Urothelium cell line (cell line): ENCODE results near the gene RNF41.

Source experiments
- DNase-seq: peaks from one replicate; pipeline ENCODE4 v3.0.0; 2011; ENCODE audit warnings: low spot score, mixed read lengths
- FAIRE-seq: peaks from 2 replicates; lab custom pipeline; 2011; peaks lifted over from hg19 to GRCh38; lab: Jason Lieb, UNC

RNF41 gene

GRCh38 chr12:56155256-56155845 lies 66.4 kb downstream of the RNF41 start:
- FAIRE-seq (no peak), DNase-seq (no peak)

- no peak for DNase-seq
- no peak for FAIRE-seq
Measured at GRCh38 chr12:56154818-56155217, 66.9 kb downstream of the RNF41 start.

GRCh38 chr12:56154246-56154771 lies 67.4 kb downstream of the RNF41 start:
- DNase-seq (no peak), FAIRE-seq (no peak)

- no peak for FAIRE-seq
Measured at GRCh38 chr12:56153678-56154065, 68.0 kb downstream of the RNF41 start.

GRCh38 chr12:56152756-56153677 lies 68.7 kb downstream of the RNF41 start:
- no peak for FAIRE-seq
- DNase-seq = no peak

More at GRCh38 chr12:56153678-56154065, 68.0 kb downstream of the RNF41 start:
- DNase-seq = no peak
